Central memory CD4-positive, alpha-beta T cell (primary cell): ENCODE data around the gene DMAC2L.
"Not testable (repeated sequence)": the region's sequence is repeated elsewhere in the genome, so short reads cannot be mapped to it uniquely, and the experiment has no call there.

Source experiments
- DNase-seq: peaks from one replicate; pipeline ENCODE4 v3.0.0; 2022

Gene DMAC2L

GRCh38 chr14:50331596-50331995 lies 19.5 kb downstream of the DMAC2L start:
- DNase-seq: no peak

DNA sequence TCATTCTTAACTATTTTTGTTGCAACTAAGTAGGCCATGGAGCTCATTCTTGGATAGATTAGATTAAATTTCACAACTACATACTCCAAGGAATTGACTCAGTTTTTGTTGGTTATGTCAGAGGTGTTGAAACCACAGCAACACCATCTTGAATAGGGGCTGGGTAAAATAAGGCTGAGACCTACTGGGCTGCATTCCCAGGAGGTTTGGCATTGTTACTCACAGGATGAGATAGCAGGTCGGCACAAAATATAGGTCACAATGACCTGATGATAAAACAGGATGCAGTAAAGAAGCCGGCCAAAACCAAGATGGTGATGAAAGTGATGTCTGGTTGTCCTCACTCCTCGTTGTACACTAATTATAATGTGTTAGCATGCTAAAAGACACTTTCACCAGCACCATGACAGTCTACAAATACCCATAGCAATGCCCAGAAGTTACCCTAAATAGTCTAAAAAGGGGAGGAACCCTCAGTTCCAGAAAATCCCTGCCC lies 20.9 kb downstream of the DMAC2L start:
- no peak for DNase-seq

GRCh38 chr14:50334211-50334610 lies 22.1 kb downstream of the DMAC2L start:
- no peak for DNase-seq

GRCh38 chr14:50335389-50335788 lies 23.3 kb downstream of the DMAC2L start:
- no peak for DNase-seq

DNA sequence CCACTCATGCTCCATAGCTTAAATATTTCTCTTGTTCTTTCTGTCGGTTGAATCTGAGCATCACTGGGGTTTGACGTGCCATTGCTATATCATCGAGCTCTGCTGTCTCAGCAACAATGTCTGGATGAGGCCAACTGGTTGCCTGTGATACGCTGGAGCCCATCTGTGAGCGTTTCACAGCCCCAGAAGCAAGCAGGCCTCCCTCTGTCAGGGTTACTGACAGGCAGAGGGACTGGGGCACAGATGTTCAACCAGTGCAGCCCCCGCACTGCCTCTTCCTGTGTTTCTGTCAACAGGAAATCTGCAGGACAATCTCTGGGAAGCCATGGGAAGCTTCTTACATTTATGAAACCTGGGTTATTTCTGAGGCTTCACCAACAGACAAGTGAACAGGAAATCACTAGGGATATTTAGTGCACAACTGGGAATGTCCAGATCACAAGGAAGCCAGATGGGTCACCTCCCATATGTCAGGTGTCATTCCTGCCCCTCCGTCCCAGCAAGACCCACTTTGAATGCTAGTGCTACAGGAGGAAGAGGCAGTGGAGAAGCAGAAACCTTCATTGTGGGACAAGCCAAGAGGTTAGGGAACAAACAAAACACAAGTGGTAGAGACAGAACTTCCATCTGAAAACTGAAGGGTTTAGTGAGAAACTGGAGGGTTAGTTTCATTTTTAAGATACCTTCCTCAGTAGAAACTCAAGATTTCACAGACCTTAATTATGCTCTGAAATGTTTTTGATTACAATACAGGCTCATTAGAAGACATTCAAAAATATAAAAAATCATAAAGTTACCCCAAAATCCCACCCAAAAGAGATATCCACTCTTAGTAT lies 24.1 kb downstream of the DMAC2L start:
- no peak for DNase-seq

GRCh38 chr14:50338587-50338986 lies 26.5 kb downstream of the DMAC2L start:
- DNase-seq: no peak

GRCh38 chr14:50339178-50339804 lies 27.2 kb downstream of the DMAC2L start:
- no peak for DNase-seq

- DNase-seq: no peak
These were observed 27.9 kb downstream of the DMAC2L start for GRCh38 chr14:50340045-50340444.

- no peak for DNase-seq
These were observed 28.8 kb downstream of the DMAC2L start for GRCh38 chr14:50340963-50341362.

DNA sequence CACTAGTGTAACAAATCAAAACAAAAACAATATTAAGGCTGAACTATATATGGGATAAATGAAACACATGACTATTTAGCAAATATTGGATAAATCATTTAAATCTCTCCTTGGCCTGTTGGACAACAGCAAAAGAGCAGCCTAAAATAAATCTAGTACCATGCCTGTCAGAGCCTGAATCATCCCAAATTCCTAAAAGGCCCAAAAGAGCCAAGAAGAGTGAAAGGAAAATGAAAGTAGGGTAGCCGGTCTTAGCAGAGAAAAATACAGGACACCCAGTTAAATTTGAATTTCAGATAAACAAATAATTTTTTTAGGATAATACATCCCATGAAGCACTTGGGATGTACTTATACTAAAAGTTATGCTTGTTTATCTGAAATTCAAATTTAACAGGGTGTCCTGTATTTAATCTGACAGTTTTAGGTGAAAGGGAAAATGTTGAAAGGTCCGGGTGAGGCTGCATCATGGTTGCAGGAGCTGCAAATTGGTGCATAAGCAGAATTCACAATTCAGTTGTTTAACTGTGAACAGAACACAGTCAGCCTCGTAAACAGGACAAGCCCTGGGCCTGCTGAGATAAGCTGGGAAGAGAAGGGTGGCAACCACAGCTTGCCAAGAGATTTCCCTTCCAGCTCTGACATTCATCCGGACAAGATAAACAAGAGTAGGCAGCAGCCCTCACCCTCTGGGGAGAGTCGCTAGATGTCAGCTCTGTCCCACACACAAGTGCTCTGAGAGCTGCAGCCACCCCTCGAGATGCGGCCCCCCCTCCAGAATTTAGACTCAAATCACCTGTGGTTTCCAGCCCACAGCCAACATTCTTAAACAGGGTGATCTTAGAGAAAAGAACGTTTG lies 30.3 kb downstream of the DMAC2L start:
- DNase-seq: no peak

DNA sequence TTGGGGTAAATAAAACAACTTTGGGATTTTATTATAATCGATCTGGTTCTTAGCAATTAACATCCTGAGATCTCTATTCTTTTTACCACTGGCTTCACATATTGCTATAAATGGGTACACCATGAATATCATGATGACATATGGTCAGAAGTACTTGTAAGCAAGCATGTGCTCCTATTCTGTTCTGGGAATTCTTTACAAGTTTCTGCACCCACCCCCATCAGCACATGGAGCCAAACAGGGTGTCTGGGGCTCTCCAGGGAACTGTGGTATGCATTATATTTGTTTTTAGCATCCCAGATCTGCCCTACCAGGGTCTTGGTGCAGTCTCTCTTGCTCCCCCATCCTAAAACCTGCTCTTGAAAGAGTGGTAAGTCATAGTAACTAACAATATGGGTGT lies 31.3 kb downstream of the DMAC2L start:
- DNase-seq: no peak

DNA sequence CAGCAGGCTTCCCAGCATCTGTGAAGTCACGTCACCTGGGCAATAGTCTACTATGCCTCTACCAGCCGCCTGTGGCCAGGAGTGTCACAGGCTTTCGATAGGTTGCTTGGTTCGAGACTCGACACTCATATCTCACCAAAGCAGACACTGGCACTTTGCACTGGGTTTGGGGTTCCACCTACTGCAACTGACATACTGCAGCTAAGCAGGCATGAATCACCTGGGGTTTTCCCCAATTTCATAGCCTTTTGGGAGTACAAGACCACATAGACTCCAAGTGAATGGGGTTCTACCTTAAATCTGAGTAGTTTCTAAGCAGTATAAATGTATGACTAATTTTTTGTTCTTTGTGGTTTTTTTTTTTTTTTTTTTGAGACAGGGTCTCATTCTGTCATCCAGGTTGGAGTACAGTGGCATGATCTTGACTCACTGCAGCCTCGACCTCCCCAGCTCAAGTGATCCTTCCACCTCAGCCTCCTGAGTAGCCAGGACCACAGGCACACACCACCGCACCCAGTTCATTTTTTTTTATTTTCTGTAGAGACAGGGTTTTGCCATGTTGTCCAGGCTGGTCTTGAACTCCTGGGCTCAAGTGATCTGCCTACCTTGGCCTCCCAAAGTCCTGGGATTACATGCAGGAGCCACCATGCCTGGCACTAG lies 32.1 kb downstream of the DMAC2L start:
- DNase-seq: no peak

GRCh38 chr14:50344876-50345563 lies 32.9 kb downstream of the DMAC2L start:
- DNase-seq: no peak

DNA sequence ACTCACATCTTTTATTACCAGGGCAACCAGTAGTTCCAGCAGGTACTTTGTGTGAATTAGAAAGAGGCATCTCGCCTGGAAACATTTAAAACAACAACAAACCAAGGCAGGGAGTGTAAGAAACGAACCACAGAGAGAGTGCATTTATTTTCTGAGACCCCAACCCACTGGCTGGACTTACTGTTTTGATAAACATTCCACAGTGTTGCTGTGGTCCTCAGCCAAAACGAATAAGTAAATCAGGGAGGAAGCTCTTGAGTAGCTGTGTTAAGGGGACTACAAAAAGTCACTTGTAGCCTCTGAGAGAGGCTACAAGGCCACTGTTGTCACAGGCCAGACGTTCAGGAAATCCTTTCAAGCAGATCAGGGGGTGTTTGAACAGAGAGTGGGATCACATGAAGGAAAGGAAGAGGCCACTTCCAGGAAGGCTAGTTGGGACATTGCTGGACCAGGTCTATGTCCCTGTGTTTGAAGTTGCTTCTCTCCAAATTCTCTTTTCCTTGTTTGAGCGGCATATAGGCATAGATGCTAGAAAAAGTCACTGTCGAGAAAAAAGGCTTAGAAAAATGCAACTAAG lies 33.8 kb downstream of the DMAC2L start:
- no peak for DNase-seq

DNA sequence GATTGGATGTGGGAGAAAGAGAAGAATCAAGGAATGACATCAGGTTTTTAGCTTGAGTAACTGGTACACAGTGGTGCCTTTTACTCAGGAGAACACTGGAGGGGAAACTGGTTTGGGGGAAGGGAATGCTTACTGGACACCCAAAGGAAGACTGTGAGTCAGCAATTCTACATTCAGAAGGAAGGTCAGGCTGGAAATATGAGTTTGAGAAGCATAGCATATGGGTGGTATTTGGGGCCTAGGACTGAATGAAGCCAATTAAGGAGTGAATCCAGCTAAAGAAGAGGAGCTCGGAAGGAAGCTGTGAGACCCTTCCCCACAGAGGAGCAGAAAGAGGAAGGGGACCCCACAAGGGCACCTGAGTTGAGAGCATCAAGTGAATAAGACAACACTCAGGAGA lies 35.4 kb downstream of the DMAC2L start:
- no peak for DNase-seq

- DNase-seq: no peak
These were observed 36.8 kb downstream of the DMAC2L start for GRCh38 chr14:50348933-50349332.

DNA sequence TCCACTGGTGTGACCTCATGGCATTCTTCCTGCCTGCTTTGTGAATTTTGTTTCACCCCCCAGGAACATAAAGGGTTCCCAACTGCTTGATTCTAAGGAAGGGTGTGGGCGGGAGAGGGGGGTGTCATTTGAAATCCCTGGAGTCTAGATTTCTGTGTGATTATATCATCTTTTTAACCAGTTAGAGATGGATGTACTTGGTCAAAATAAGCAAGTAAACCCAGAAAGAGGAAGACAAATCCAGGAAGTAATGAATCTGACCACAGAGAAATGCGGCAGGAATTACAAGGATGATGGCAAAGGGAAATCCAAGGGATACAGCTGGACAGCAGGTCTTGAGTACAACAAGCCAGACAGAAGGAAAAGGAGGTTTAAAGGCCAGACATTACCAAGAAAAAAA lies 38.9 kb downstream of the DMAC2L start:
- no peak for DNase-seq

DNA sequence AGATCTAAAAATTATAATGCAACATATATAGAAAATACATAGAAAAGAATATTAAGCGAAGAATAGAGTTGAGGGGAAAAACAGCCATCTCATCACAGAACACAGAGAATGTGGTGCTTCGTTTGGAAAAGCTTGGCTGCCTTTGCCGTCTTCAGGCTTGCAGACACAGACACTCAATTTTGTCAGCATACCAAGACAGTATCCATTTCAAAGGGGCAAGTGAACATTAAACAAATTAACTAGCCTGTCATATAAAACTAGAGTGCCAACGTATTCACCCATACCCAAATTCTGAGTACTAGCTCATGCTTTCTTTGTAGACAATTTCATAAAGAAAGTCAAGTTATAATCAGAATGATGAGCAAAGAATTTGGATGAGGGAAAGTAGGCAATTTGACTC lies 40.5 kb downstream of the DMAC2L start:
- DNase-seq: no peak

- DNase-seq: no peak
These were observed 41.0 kb downstream of the DMAC2L start for GRCh38 chr14:50353126-50353525.

GRCh38 chr14:50354527-50354926 lies 42.4 kb downstream of the DMAC2L start:
- DNase-seq: no peak

DNA sequence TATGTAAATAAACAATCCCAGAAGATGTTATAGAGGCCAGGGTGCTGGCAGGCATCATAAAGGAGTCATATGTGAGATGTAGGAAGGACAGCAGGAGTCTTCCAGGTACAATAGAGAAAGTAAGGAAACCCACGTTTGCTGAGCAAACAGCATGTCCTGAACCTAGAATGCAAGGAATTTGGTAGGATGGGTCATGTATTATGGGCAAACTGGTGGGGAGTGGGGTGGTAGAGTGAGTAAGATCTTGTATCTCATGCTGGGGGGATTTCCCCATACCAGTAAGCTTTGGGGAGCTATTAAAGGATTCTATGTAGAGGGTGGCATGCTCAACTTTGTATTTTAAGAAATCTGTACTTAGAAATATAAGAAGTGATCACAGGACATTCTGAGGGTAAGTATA lies 43.6 kb downstream of the DMAC2L start:
- DNase-seq: no peak

- not testable (repeated sequence) for DNase-seq
These were observed 44.2 kb downstream of the DMAC2L start for GRCh38 chr14:50356283-50356682.
